Endothelial cell of umbilical vein (primary cell): Measurements from ENCODE around the gene NCAPH2. TPM values are rescaled to one million over a fixed set of nuclear protein-coding genes. Genes with fewer than 3 reads are reported as not detected.

Source experiments
- BruUV-seq: library from RNA; stranded (reverse); fragments of 400-500 nt; replicated peaks from 2 replicates; lab custom pipeline; 2021; lab: Mats Ljungman, UMichigan
- CTCF ChIA-PET: fragments of 300-600, 350-600 bp; sonication (Branson Sonifier 250); formaldehyde crosslinking; loops from one replicate; lab custom pipeline; 2021; ENCODE audit warnings: antibody characterized with exemption, inconsistent platforms; lab: Charles Lee
- POLR2A ChIA-PET: fragments of 300-600, 350-600 bp; sonication (Branson Sonifier 250); formaldehyde crosslinking; loops from one replicate; lab custom pipeline; 2021; ENCODE audit warnings: antibody characterized with exemption, inconsistent platforms; lab: Charles Lee
- DNase-seq: peaks from one replicate; pipeline ENCODE4 v3.0.0-alpha.2; 2011; ENCODE audit warnings: low read depth, low spot score
- FAIRE-seq: peaks from 2 replicates; lab custom pipeline; 2011; peaks lifted over from hg19 to GRCh38; lab: Jason Lieb, UNC
- H2AFZ ChIP-seq: 2 replicates; pipeline ENCODE4 v1.6.0; 2012; ENCODE audit warnings: low read depth, low read length, control low read depth, inconsistent platforms
- H3K27ac ChIP-seq: 2 replicates; pipeline ENCODE4 v1.5.1; 2011; ENCODE audit warnings: low read depth, mild to moderate bottlenecking, control low read depth, low read length, moderate library complexity; ENCODE audit not compliant: insufficient read depth
- H3K27me3 ChIP-seq, 2 experiments: 2 replicates each; pipeline versions ENCODE4 v1.6.0 to v1.6.1; 2011; ENCODE audit warnings: low read length in 2 of 2, mixed read lengths in 1 of 2; ENCODE audit not compliant: control insufficient read depth in 2 of 2, insufficient read depth in 2 of 2
- H3K36me3 ChIP-seq, 2 experiments: 2 replicates in 1 of 2; 3 replicates in 1 of 2; pipeline ENCODE4 v1.5.1; 2011; ENCODE audit warnings: low read length in 2 of 2, mild to moderate bottlenecking in 1 of 2, moderate library complexity in 1 of 2; ENCODE audit not compliant: control insufficient read depth in 2 of 2, insufficient read depth in 2 of 2; ENCODE audit errors: extremely low read depth in 1 of 2
- H3K4me1 ChIP-seq: 3 replicates; pipeline ENCODE4 v1.5.1; 2011; ENCODE audit warnings: mild to moderate bottlenecking, low read length; ENCODE audit not compliant: control insufficient read depth, insufficient read depth; ENCODE audit errors: extremely low read depth
- H3K4me2 ChIP-seq: 2 replicates; pipeline ENCODE4 v1.6.1; 2011; ENCODE audit warnings: low read length, control low read depth, mixed read lengths; ENCODE audit not compliant: insufficient read depth
- H3K4me3 ChIP-seq, 3 experiments: fragments of 200-600 bp in 1 of 3; sonication (generic), shearing (Covaris generic) in 1 of 3; replicated peaks in 1 of 3; 2 replicates each; pipeline ENCODE4 v1.5.1; 2011 to 2016; ENCODE audit warnings: control low read depth in 3 of 3, low read length in 3 of 3, mild to moderate bottlenecking in 2 of 3, inconsistent platforms in 1 of 3, low read depth in 1 of 3, moderate library complexity in 1 of 3; ENCODE audit not compliant: insufficient read depth in 1 of 3
- H3K79me2 ChIP-seq: 2 replicates; pipeline ENCODE4 v1.6.0; 2012; ENCODE audit warnings: low read length, inconsistent platforms; ENCODE audit not compliant: control insufficient read depth, insufficient read depth
- H3K9ac ChIP-seq: replicated peaks from 2 replicates; pipeline ENCODE3; 2011; ENCODE audit warnings: low read length, control low read depth; ENCODE audit not compliant: insufficient read depth; ENCODE audit errors: extremely low read depth
- H3K9me1 ChIP-seq: replicated peaks from 3 replicates; pipeline ENCODE4 v1.6.0; 2011; ENCODE audit warnings: mild to moderate bottlenecking, low read length; ENCODE audit not compliant: control insufficient read depth, insufficient read depth; ENCODE audit errors: extremely low read depth
- H3K9me3 ChIP-seq: replicated peaks from 2 replicates; pipeline ENCODE4 v1.5.1; 2012; ENCODE audit warnings: low read length, inconsistent platforms; ENCODE audit not compliant: control insufficient read depth, insufficient read depth
- H4K20me1 ChIP-seq: replicated peaks from 2 replicates; pipeline ENCODE3; 2011; ENCODE audit warnings: mild to moderate bottlenecking, low read length; ENCODE audit not compliant: control insufficient read depth, insufficient read depth; ENCODE audit errors: extremely low read depth
- EZH2 ChIP-seq: IDR thresholded peaks from 2 replicates; pipeline ENCODE4 v1.6.1; 2012; ENCODE audit warnings: borderline replicate concordance, low read depth, mild to moderate bottlenecking, moderate library complexity, low read length, inconsistent platforms; ENCODE audit not compliant: severe bottlenecking
- FOS ChIP-seq: IDR thresholded peaks from 2 replicates; pipeline ENCODE4 v1.6.1; 2011; ENCODE audit warnings: mild to moderate bottlenecking, low read length, moderate library complexity, borderline replicate concordance; ENCODE audit not compliant: insufficient read depth
- GATA2 ChIP-seq: IDR thresholded peaks from 2 replicates; pipeline ENCODE4 v1.7.0; 2011; ENCODE audit warnings: low read depth, mild to moderate bottlenecking, moderate library complexity, mixed read lengths, low read length; ENCODE audit not compliant: insufficient read length, insufficient read depth
- JUN ChIP-seq: IDR thresholded peaks from 2 replicates; pipeline ENCODE4 v1.6.1; 2011; ENCODE audit warnings: borderline replicate concordance, low read depth; ENCODE audit not compliant: insufficient read length, insufficient read depth
- MAX ChIP-seq: IDR thresholded peaks from 2 replicates; pipeline ENCODE4 v1.6.1; 2011; ENCODE audit not compliant: insufficient read depth, insufficient read length
- MYC ChIP-seq: IDR thresholded peaks from one replicate; pipeline ENCODE4 v1.6.1; 2011; ENCODE audit warnings: mild to moderate bottlenecking, low read depth, low read length
- POLR2A ChIP-seq: IDR thresholded peaks from 2 replicates; pipeline ENCODE4 v1.6.1; 2012; ENCODE audit warnings: low read depth, mild to moderate bottlenecking, control low read depth, low read length
- POLR2AphosphoS5 ChIP-seq: IDR thresholded peaks from 2 replicates; pipeline ENCODE4 v1.6.1; 2012; ENCODE audit warnings: low read depth, mild to moderate bottlenecking, control low read depth, low read length, moderate library complexity; ENCODE audit not compliant: insufficient read depth
- dilution Hi-C: fragments of 300-500 bp; cut with MboI; formaldehyde crosslinking; loops from one replicate; pipeline ENCODE4 v1.15.0; 2019; ENCODE audit warnings: low sequenced_read_pairs; ENCODE audit not compliant: extremely low pct_ligation_motif_present
- intact Hi-C: fragments of 100-400 bp; cut with micrococcal nuclease; formaldehyde crosslinking; loops from one replicate; pipeline ENCODE4 v1.10.0; 2022
- polyA plus RNA-seq, 4 experiments: library from polyadenylated mRNA; depleted of rRNA in 3 of 4; stranded (reverse) in 3 of 4; unstranded in 1 of 4; fragments of >200 nt; gene quantifications; 2 replicates each; pipeline versions ENCODE4 v1.2.1 to v1.2.3, GENCODE V29; 2011 to 2012; ENCODE audit warnings: missing spikeins in 1 of 4
- total RNA-seq: library from RNA; stranded (reverse); gene quantifications from 2 replicates; pipeline ENCODE4 v1.2.3, GENCODE V29; 2021
- TF ChIP-seq, protein P1 (sequence below), 2 donors: IDR thresholded peaks; 1 replicate in 1 of 2; 2 replicates in 1 of 2; pipeline ENCODE4 v1.5.1; 2011; ENCODE audit warnings: low read length in 2 of 2, mild to moderate bottlenecking in 2 of 2, moderate library complexity in 2 of 2, control low read depth in 1 of 2, inconsistent platforms in 1 of 2, low read depth in 1 of 2; ENCODE audit not compliant: insufficient read depth in 1 of 2; ENCODE audit errors: extremely low read depth in 1 of 2

Gene NCAPH2
- total and polyA plus RNA-seq, 2 donors (not counting 3 experiments of a cell fraction or from before 2014, with no cell fraction given) = 42.4 to 43.2 TPM

- intact Hi-C loops (no loop called here), dilution Hi-C loops (no loop called here)
- no peak within 1 kb of the TSS for H3K4me3 ChIP-seq
- TF ChIP-seq, protein P1, sequence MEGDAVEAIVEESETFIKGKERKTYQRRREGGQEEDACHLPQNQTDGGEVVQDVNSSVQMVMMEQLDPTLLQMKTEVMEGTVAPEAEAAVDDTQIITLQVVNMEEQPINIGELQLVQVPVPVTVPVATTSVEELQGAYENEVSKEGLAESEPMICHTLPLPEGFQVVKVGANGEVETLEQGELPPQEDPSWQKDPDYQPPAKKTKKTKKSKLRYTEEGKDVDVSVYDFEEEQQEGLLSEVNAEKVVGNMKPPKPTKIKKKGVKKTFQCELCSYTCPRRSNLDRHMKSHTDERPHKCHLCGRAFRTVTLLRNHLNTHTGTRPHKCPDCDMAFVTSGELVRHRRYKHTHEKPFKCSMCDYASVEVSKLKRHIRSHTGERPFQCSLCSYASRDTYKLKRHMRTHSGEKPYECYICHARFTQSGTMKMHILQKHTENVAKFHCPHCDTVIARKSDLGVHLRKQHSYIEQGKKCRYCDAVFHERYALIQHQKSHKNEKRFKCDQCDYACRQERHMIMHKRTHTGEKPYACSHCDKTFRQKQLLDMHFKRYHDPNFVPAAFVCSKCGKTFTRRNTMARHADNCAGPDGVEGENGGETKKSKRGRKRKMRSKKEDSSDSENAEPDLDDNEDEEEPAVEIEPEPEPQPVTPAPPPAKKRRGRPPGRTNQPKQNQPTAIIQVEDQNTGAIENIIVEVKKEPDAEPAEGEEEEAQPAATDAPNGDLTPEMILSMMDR (IDR thresholded peaks at IDR 0.05; ENCODE audit: extremely low read depth in 1 of 2, insufficient read depth in 1 of 2, low read depth in 1 of 2, low read length in 2 of 2) = no peak
- TF ChIP-seq MAX (no peak), EZH2 (no peak), GATA2 (no peak), POLR2AphosphoS5 (no peak), FOS (no peak), POLR2A (no peak), MYC (no peak), JUN (no peak)
- CTCF ChIA-PET = interaction anchor here (0.7 to 1.2 kb wide), 2 partner anchors 11 to 77 kb away, joined by 3 read pairs; no protein-coding TSS in a partner anchor
- DNase-seq (no peak), FAIRE-seq (no peak)
- H3K9me1 ChIP-seq = no peaks in the 10 kb centered on the region
- POLR2A ChIA-PET = no interaction called here
- H3K4me2 ChIP-seq = no peak within 1 kb of the TSS
- H4K20me1 ChIP-seq = no peaks in the 10 kb centered on the region
- peaks cover 0 to 6% of the 10 kb centered on the region in 2 experiments for H3K27me3 ChIP-seq
- no peaks in the 10 kb centered on the region for H3K9me3 ChIP-seq
- H3K36me3 ChIP-seq = no peaks in the 10 kb centered on the region
- H3K27ac ChIP-seq = no peak within 1 kb of the TSS
- no peak within 1 kb of the TSS for H2AFZ ChIP-seq
- no peaks in the 10 kb centered on the region for H3K79me2 ChIP-seq
- BruUV-seq = no TSS peak
- no peaks in the 10 kb centered on the region for H3K4me1 ChIP-seq
- no peak within 1 kb of the TSS for H3K9ac ChIP-seq
Observed at GRCh38 chr22:50486561-50487289, 21.3 kb upstream of the NCAPH2 start, which contains the start of gene MIOX. Gene MIOX, plus strand, starts transcription at chr22:50486859. Its CDS starts 39 bp downstream, at chr22:50486898.
